Kidney (tissue), 14 donors: ENCODE data around the gene ST3GAL6. TPM values are rescaled to one million over a fixed set of nuclear protein-coding genes. Genes with fewer than 3 reads are reported as not detected.

Source experiments
- DNase-seq, 5 donors: peaks; one replicate each; pipeline ENCODE4 v3.0.0-alpha.2; 2013 to 2020
- FAIRE-seq: peaks from 2 replicates; lab custom pipeline; 2012; peaks lifted over from hg19 to GRCh38; lab: Jason Lieb, UNC
- H3K27ac ChIP-seq, 2 donors: one replicate each; pipeline ENCODE4 v1.7.0; 2013; ENCODE audit warnings: low read depth in 2 of 2, low read length in 2 of 2, inconsistent platforms in 1 of 2
- H3K27me3 ChIP-seq: one replicate; pipeline ENCODE4 v1.7.1; 2013; ENCODE audit warnings: low read length, inconsistent platforms; ENCODE audit not compliant: control insufficient read depth, insufficient read depth
- H3K36me3 ChIP-seq, 3 donors: one replicate each; pipeline versions ENCODE4 v1.7.0 to v1.7.1; 2013; ENCODE audit warnings: low read length in 3 of 3, control low read depth in 1 of 3, inconsistent platforms in 1 of 3; ENCODE audit not compliant: insufficient read depth in 3 of 3, control insufficient read depth in 2 of 3
- H3K4me1 ChIP-seq, 3 donors: one replicate each; pipeline versions ENCODE4 v1.7.0 to v1.7.1; 2013; ENCODE audit warnings: low read length in 3 of 3, inconsistent platforms in 1 of 3, low read depth in 1 of 3; ENCODE audit not compliant: control insufficient read depth in 2 of 3, insufficient read depth in 2 of 3
- H3K4me3 ChIP-seq, 3 donors: one replicate each; pipeline versions ENCODE4 v1.7.0 to v1.8.1; 2013; ENCODE audit warnings: low read length in 3 of 3, control low read depth in 1 of 3, inconsistent platforms in 1 of 3
- H3K9ac ChIP-seq, 3 donors: one replicate each; pipeline versions ENCODE4 v1.7.0 to v1.7.1; 2013; ENCODE audit warnings: low read length in 3 of 3, control low read depth in 1 of 3, inconsistent platforms in 1 of 3
- H3K9me3 ChIP-seq, 3 donors: one replicate each; pipeline versions ENCODE4 v1.7.0 to v1.7.1; 2013; ENCODE audit warnings: low read length in 3 of 3, control low read depth in 1 of 3, inconsistent platforms in 1 of 3; ENCODE audit not compliant: control insufficient read depth in 2 of 3, insufficient read depth in 1 of 3
- CTCF ChIP-seq: IDR thresholded peaks from 3 replicates; pipeline ENCODE4 v1.5.1; 2012; ENCODE audit warnings: mild to moderate bottlenecking, moderate library complexity, borderline replicate concordance; ENCODE audit not compliant: insufficient read depth; ENCODE audit errors: extremely low read depth
- intact Hi-C: fragments of 100-400 bp; cut with DNase I; formaldehyde crosslinking; loops from one replicate; pipeline ENCODE4 v1.11.1; 2022
- polyA plus RNA-seq: library from polyadenylated mRNA; stranded (reverse); fragments of 350-450 nt; fragmentation: Illumina TruSeq; extraction: RNeasy Lipid Tissue Mini Kit (QIAGEN cat#74804); gene quantifications from one replicate; pipeline ENCODE4 v1.2.3, GENCODE V29; 2014; ENCODE audit warnings: low read depth, low replicate concordance; ENCODE audit not compliant: insufficient read depth
- total RNA-seq: library from RNA; stranded (reverse); fragmentation: NEBNext Ultra II Directional; extraction: Animal tissue kit (Norgen Biotek cat#: 25700); gene quantifications from one replicate; pipeline ENCODE4 v1.2.1, GENCODE V29; 2021
- donor health status: control.
- donor health status: control.
- donor health status: control.
- donor health status: control.
- donor health status: control.
- donor health status: DM: yes; HTN: yes; CAD: no.
- donor health status: Normal renal cell carcinoma (clear cell type).

ST3GAL6 gene
- total and polyA plus RNA-seq, 2 donors from 2014 or later: 10.7 to 20.8 TPM

DNA sequence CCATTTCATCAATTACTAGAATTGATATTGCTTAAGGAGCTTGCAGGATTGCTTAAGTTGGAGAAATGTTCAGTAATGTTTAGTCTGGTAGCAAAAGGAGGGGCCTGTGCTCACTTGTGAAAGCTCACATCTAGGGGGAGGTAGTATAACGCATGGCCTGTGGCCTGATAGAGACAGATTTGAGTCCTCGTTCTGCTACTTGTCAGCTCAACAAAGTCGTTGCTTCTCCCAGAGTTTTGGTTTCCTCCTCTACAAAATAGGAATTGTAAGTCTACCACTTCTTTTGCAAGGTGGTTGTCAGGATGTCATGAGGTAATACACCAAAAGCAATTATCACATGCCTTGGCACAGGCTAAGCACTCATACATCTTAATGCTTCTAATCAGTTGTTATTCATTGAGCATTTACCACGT lies 1.3 kb downstream of the ST3GAL6 start:
- Histone ChIP-seq H3K27me3 (no peaks in the 10 kb centered on the region), H3K36me3 (no peaks in the 10 kb centered on the region), H3K9ac (peak overlapping the region in 1 of 3 donors; percentile 14), H3K9me3 (no peaks in the 10 kb centered on the region), H3K4me3 (no peak overlapping the region), H3K4me1 (peaks cover 0 to 16% (median 7%) of the 10 kb centered on the region in 3 donors), H3K27ac (no peak overlapping the region)
- no peak for TF ChIP-seq CTCF
- intact Hi-C loops: no loop called here
- DNase-seq: no peak
- FAIRE-seq: no peak

GRCh38 chr3:98765721-98766120 lies 2.6 kb downstream of the ST3GAL6 start:
- Histone ChIP-seq H3K27ac (peak overlapping the region in 1 of 2 donors; percentile 36), H3K27me3 (no peaks in the 10 kb centered on the region), H3K36me3 (no peaks in the 10 kb centered on the region), H3K4me3 (no peak overlapping the region), H3K4me1 (peaks cover 0 to 16% (median 11%) of the 10 kb centered on the region in 3 donors), H3K9ac (no peak overlapping the region), H3K9me3 (no peaks in the 10 kb centered on the region)
- FAIRE-seq (no peak), DNase-seq (peak in 1 of 5 donors; percentile 28)
- intact Hi-C loops: no loop called here
- TF ChIP-seq CTCF: no peak

- Histone ChIP-seq H3K9me3 (no peaks in the 10 kb centered on the region), H3K36me3 (no peaks in the 10 kb centered on the region), H3K4me1 (peaks cover 0 to 16% (median 11%) of the 10 kb centered on the region in 3 donors), H3K27me3 (no peaks in the 10 kb centered on the region), H3K4me3 (no peak overlapping the region), H3K9ac (no peak overlapping the region), H3K27ac (no peak overlapping the region)
- DNase-seq: peak in 1 of 5 donors; percentile 37
- FAIRE-seq: no peak
- no peak for TF ChIP-seq CTCF
- intact Hi-C loops: no loop called here
Measured at GRCh38 chr3:98766924-98767323, 3.8 kb downstream of the ST3GAL6 start.

DNA sequence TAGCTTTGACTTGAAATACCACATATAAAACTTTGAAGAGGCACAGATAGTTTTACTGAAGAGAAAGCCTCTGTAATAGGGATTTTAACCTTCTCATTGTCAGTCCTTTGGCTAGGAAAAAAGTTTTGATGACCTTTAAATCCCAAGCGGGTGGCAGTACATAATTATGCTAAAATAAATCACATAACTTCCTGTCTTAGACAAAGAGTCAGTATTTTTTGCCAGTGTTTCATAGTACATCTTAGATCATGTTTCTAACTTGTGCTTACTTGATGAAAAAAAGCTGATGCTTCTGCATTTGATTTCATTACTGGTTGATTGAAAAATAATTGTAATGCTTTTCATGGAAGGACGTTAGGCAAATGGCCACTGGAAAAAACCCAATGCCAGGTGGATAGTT lies 5.8 kb downstream of the ST3GAL6 start:
- DNase-seq (peak in 1 of 5 donors; percentile 23), FAIRE-seq (no peak)
- H3K4me3 ChIP-seq: no peak overlapping the region
- no peaks in the 10 kb centered on the region for H3K36me3 ChIP-seq
- H3K27ac ChIP-seq: no peak overlapping the region
- no peaks in the 10 kb centered on the region for H3K9me3 ChIP-seq
- no peak overlapping the region for H3K9ac ChIP-seq
- intact Hi-C loops: no loop called here
- H3K4me1 ChIP-seq: peaks cover 0 to 16% (median 4%) of the 10 kb centered on the region in 3 donors
- TF ChIP-seq CTCF: no peak
- no peaks in the 10 kb centered on the region for H3K27me3 ChIP-seq
